ENCODE results near the gene ENOPH1. TPM values are rescaled to one million over a fixed set of nuclear protein-coding genes. Genes with fewer than 3 reads are reported as not detected.

The ENOPH1 gene
- 17.6 to 29.4 TPM (median 20.9 TPM) in 3 replicates for polyA plus RNA-seq
- polyA plus RNA-seq (2011; ENCODE audit: low read depth) = 39.8 TPM
- polyA plus RNA-seq (2011; cell fraction: cytosol; rRNA removed) = 24.4 and 33.4 TPM in 2 replicates
- 16.4 and 17.7 TPM in 2 replicates for polyA plus RNA-seq (2011; cell fraction: nucleus; rRNA removed)
- 38.0 and 42.4 TPM in 2 replicates for polyA plus RNA-seq (2012; ENCODE audit: low replicate concordance)
- 8.7 to 16.8 TPM (median 9.3 TPM) in 3 replicates for polyA minus RNA-seq
- 12.3 TPM for polyA minus RNA-seq (2011; cell fraction: cytosol; rRNA and poly(A)+ RNA removed)
- 4.0 and 9.9 TPM in 2 replicates for polyA minus RNA-seq (2011; cell fraction: nucleus; rRNA and poly(A)+ RNA removed)

- DNase-seq (ENCODE audit: low read depth, low spot score) (no peak), FAIRE-seq (peak; percentile 55)
- TF ChIP-seq EZH2 (IDR thresholded peaks at IDR 0.05; ENCODE audit: low read length) (no peak), CTCF (optimal IDR thresholded peaks at IDR 0.05 in 1 of 3, IDR thresholded peaks at IDR 0.05 in 1 of 3, conservative IDR thresholded peaks at IDR 0.05 in 1 of 3; ENCODE audit: extremely low read depth in 1 of 3, insufficient read depth in 2 of 3, low read length in 3 of 3) (no peak)
- Histone ChIP-seq H3K4me2 (ENCODE audit: control insufficient read depth, extremely low read depth, insufficient read depth, low read depth, low read length) (peak within 1 kb of the TSS; percentile 92), H3K27ac (ENCODE audit: control insufficient read depth, insufficient read depth, low read length) (peak within 1 kb of the TSS; percentile 93), H3K9me3 (ENCODE audit: control insufficient read depth, low read depth, low read length) (no peaks in the 10 kb centered on the region), H3K36me3 (ENCODE audit: control insufficient read depth in 2 of 2, extremely low read depth in 1 of 2, insufficient read depth in 2 of 2, low read length in 2 of 2) (peaks cover 18 to 35% of the 10 kb centered on the region in 2 experiments), H3K27me3 (ENCODE audit: control insufficient read depth, extremely low read depth, insufficient read depth, low read length) (no peaks in the 10 kb centered on the region), H3K4me1 (ENCODE audit: control insufficient read depth, extremely low read depth, insufficient read depth, low read length) (peaks cover 34% of the 10 kb centered on the region), H3K9ac (ENCODE audit: control insufficient read depth, extremely low read depth, insufficient read depth, low read length) (peak within 1 kb of the TSS; percentile 95), H2AFZ (ENCODE audit: control insufficient read depth, low read length) (peak within 1 kb of the TSS; percentile 89), H3K4me3 (ENCODE audit: control insufficient read depth in 2 of 3, extremely low read depth in 1 of 3, insufficient read depth in 2 of 3, low read depth in 1 of 3, low read length in 3 of 3) (peak within 1 kb of the TSS; percentile 95 to 100 (median 96)), H3K9me1 (ENCODE audit: control insufficient read depth, extremely low read depth, insufficient read depth, low read length) (no peaks in the 10 kb centered on the region), H3K79me2 (ENCODE audit: control insufficient read depth, insufficient read depth, low read length) (peaks cover 89% of the 10 kb centered on the region), H4K20me1 (ENCODE audit: control insufficient read depth, extremely low read depth, insufficient read depth, low read length) (peaks cover 32% of the 10 kb centered on the region)
- dilution Hi-C loops (cut with MboI; ENCODE audit: extremely low pct_ligation_motif_present, low sequenced_read_pairs) = no loop called here
Measured at GRCh38 chr4:82430193-82430963, at the start of gene ENOPH1, which contains the start of gene HNRNPDL. Gene ENOPH1 (plus strand): TSS chr4:82430590. CDS start chr4:82430830, 240 bp downstream. Gene HNRNPDL (minus strand): TSS chr4:82430462. CDS start chr4:82429690, 772 bp downstream.

GRCh38 chr4:82380831-82381230 is 49.6 kb upstream of the ENOPH1 start:
- Histone ChIP-seq H3K9me1 (ENCODE audit: control insufficient read depth, extremely low read depth, insufficient read depth, low read length) (no peaks in the 10 kb centered on the region), H4K20me1 (ENCODE audit: control insufficient read depth, extremely low read depth, insufficient read depth, low read length) (no peaks in the 10 kb centered on the region), H3K27ac (ENCODE audit: control insufficient read depth, insufficient read depth, low read length) (no peak overlapping the region), H3K9me3 (ENCODE audit: control insufficient read depth, low read depth, low read length) (no peaks in the 10 kb centered on the region), H3K4me1 (ENCODE audit: control insufficient read depth, extremely low read depth, insufficient read depth, low read length) (peaks cover 16% of the 10 kb centered on the region), H3K4me2 (ENCODE audit: control insufficient read depth, extremely low read depth, insufficient read depth, low read depth, low read length) (no peak overlapping the region), H3K27me3 (ENCODE audit: control insufficient read depth, extremely low read depth, insufficient read depth, low read length) (no peaks in the 10 kb centered on the region), H3K79me2 (ENCODE audit: control insufficient read depth, insufficient read depth, low read length) (peaks cover 8% of the 10 kb centered on the region), H2AFZ (ENCODE audit: control insufficient read depth, low read length) (no peak overlapping the region), H3K36me3 (ENCODE audit: control insufficient read depth in 2 of 2, extremely low read depth in 1 of 2, insufficient read depth in 2 of 2, low read length in 2 of 2) (no peaks in the 10 kb centered on the region), H3K4me3 (ENCODE audit: control insufficient read depth in 2 of 3, extremely low read depth in 1 of 3, insufficient read depth in 2 of 3, low read depth in 1 of 3, low read length in 3 of 3) (no peak overlapping the region), H3K9ac (ENCODE audit: control insufficient read depth, extremely low read depth, insufficient read depth, low read length) (no peak overlapping the region)
- FAIRE-seq (no peak), DNase-seq (ENCODE audit: low read depth, low spot score) (no peak)
- dilution Hi-C loops (cut with MboI; ENCODE audit: extremely low pct_ligation_motif_present, low sequenced_read_pairs) = no loop called here
- TF ChIP-seq EZH2 (IDR thresholded peaks at IDR 0.05; ENCODE audit: low read length) (no peak), CTCF (optimal IDR thresholded peaks at IDR 0.05 in 1 of 3, IDR thresholded peaks at IDR 0.05 in 1 of 3, conservative IDR thresholded peaks at IDR 0.05 in 1 of 3; ENCODE audit: extremely low read depth in 1 of 3, insufficient read depth in 2 of 3, low read length in 3 of 3) (no peak)
